T-helper 2 cell treated with Interferon-gamma antibody and Interleukin-4, amounts not matched to agents 5 μg/mL and 100 μg/mL, for 36 hours (primary cell): Measurements from ENCODE around the gene NUP214.
A peak's percentile ranks its signal among the peaks of the same experiment; 100 is the strongest.
"Not testable (repeated sequence)": the region's sequence is repeated elsewhere in the genome, so short reads cannot be mapped to it uniquely, and the experiment has no call there.

Experiments used
- DNase-seq: peaks from one replicate; pipeline ENCODE4 v3.0.0; 2021; ENCODE audit warnings: low spot score
- H3K27ac Mint-ChIP-seq: one replicate; pipeline ENCODE4 v1.8.0; 2021; ENCODE audit warnings: mild to moderate bottlenecking, mixed read lengths
- H3K27me3 Mint-ChIP-seq: one replicate; pipeline ENCODE4 v1.8.0; 2021; ENCODE audit warnings: low read depth, mixed read lengths
- H3K36me3 Mint-ChIP-seq: one replicate; pipeline ENCODE4 v1.8.0; 2021; ENCODE audit warnings: low read depth, mixed read lengths
- H3K4me1 Mint-ChIP-seq: one replicate; pipeline ENCODE4 v1.8.0; 2021; ENCODE audit warnings: low read depth, mixed read lengths
- H3K4me3 Mint-ChIP-seq: one replicate; pipeline ENCODE4 v1.8.0; 2022; ENCODE audit warnings: mild to moderate bottlenecking, moderate library complexity, mixed read lengths
- H3K9me3 Mint-ChIP-seq: one replicate; pipeline ENCODE4 v1.8.0; 2021; ENCODE audit warnings: mixed read lengths

NUP214 gene

DNA sequence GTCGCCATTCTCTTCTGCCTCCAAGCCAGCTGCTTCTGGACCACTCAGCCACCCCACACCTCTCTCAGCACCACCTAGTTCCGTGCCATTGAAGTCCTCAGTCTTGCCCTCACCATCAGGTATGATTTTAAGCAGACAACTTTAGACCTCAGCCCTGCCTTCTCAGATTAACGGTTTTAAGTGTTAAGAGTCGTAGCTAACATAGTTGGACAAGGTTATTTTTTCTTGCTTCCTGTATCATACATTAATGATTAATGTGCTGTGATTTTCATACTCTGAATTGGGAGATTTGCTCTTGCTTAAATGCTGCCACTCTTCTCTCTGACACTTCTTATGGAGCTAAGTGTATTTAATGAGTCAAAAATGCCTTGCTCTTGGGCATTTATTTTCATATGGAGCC lies 20.8 kb downstream of the NUP214 start:
- no peak overlapping the region for H3K4me3 Mint-ChIP-seq
- H3K9me3 Mint-ChIP-seq: no peaks in the 10 kb centered on the region
- H3K27me3 Mint-ChIP-seq: no peaks in the 10 kb centered on the region

DNA sequence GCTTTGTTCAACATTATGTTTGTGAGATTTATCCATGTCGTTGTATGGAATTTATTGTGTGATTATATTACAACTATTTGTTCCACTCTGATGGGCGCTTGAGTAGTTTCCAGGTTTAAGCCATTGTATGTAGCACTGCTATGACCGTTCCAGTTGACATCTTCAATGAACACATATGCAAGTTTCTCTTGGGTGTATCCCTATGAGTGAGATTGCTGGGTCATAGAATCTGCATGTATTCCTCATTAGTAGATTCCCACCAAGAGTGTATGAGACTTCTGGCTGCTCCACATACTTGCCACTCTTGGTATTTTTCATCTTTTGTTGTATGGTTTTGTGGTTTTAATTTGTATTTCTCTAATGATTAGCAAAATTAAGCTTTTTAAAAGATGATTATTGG lies 22.9 kb downstream of the NUP214 start:
- Mint-ChIP-seq H3K9me3 (no peaks in the 10 kb centered on the region), H3K36me3 (peaks cover 64% of the 10 kb centered on the region), H3K27ac (no peak overlapping the region), H3K4me3 (no peak overlapping the region), H3K27me3 (no peaks in the 10 kb centered on the region), H3K4me1 (peaks cover 2% of the 10 kb centered on the region)
- DNase-seq: no peak

More for the DNA sequence above, 20.8 kb downstream of the NUP214 start:
- no peak for DNase-seq
- Mint-ChIP-seq H3K36me3 (peaks cover 57% of the 10 kb centered on the region), H3K4me1 (peaks cover 2% of the 10 kb centered on the region), H3K27ac (no peak overlapping the region)

DNA sequence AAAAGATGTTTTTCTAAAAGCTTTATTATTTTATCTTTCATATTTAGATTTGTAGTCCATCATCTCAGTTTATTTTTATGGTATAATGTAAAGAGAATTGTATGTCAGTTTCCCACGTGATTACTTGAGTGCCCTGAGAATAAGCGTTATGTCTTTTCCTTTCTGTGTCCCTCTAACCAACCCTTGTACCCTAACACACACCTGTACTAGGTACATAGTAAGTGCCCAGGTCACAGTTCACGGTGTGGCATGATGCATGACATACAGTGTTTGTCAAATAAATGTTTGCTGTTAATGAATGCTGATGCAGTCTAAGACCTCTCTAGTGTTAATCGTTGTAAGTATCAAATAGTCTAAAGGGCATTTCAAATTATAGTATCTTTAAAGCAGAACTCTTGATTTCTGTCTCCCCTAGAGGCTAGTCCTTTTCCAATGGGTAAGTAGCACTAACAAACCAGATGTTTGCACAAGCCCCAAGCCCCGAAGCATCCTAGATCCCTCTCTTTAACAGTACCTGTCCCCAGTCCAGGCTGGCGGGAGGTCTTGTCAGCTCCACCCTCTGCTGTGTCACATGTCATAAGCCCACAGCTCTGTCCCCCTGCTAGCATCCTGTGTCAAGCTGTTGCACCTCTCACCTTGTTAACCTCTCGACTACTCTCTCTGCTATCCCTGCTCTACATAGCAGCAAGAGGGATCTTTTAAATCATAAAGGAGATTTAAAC lies 23.7 kb downstream of the NUP214 start:
- peaks cover 62% of the 10 kb centered on the region for H3K36me3 Mint-ChIP-seq
- no peak for DNase-seq

DNA sequence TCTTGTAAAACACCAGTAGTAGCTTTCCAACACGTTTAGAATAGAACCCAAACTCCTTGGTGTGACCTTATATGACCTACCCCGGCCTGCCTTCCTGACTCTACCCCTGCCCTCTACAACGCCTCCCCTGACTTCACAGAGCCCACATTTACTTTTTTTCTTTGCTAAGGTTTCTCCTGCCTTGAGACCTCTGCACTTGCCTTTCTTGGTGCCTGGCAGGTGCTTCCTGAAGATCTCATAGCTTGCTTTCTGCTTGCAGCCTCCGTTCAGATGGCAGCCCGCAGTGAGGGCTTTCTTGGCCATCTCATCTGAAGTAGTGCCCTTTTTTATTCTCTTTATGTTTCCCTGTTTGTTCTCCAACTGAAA lies 24.3 kb downstream of the NUP214 start:
- Mint-ChIP-seq H3K27ac (peak overlapping the region; percentile 1), H3K27me3 (no peaks in the 10 kb centered on the region), H3K4me3 (no peak overlapping the region), H3K9me3 (no peaks in the 10 kb centered on the region), H3K4me1 (peaks cover 2% of the 10 kb centered on the region), H3K36me3 (peaks cover 62% of the 10 kb centered on the region)
- DNase-seq: no peak

More for the DNA sequence above, 23.7 kb downstream of the NUP214 start:
- H3K27ac Mint-ChIP-seq: no peak overlapping the region
- H3K4me1 Mint-ChIP-seq: peaks cover 2% of the 10 kb centered on the region
- H3K27me3 Mint-ChIP-seq: no peaks in the 10 kb centered on the region
- H3K4me3 Mint-ChIP-seq: no peak overlapping the region
- no peaks in the 10 kb centered on the region for H3K9me3 Mint-ChIP-seq

DNA sequence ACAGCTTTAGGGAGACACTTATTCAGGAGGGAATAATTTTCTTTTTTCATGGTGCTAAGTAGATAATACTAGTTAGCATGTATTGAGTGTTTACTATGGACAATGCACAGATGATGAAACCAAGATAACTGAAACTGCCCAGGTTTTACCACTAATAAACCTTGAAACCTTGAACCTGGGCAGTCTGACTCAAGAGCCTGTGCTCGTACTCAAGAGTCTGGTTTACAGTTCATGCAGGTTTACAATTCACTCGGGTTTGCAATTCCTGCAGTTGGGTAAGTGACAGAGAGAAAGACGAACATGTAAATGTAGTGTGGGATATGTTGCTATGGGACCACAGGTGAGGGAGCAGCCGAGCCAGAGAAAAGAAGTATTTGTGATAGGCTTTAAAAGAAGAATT lies 28.2 kb downstream of the NUP214 start:
- Mint-ChIP-seq H3K4me3 (no peak overlapping the region), H3K4me1 (peaks cover 1% of the 10 kb centered on the region), H3K9me3 (no peaks in the 10 kb centered on the region), H3K27me3 (no peaks in the 10 kb centered on the region), H3K36me3 (peaks cover 56% of the 10 kb centered on the region), H3K27ac (no peak overlapping the region)
- no peak for DNase-seq

DNA sequence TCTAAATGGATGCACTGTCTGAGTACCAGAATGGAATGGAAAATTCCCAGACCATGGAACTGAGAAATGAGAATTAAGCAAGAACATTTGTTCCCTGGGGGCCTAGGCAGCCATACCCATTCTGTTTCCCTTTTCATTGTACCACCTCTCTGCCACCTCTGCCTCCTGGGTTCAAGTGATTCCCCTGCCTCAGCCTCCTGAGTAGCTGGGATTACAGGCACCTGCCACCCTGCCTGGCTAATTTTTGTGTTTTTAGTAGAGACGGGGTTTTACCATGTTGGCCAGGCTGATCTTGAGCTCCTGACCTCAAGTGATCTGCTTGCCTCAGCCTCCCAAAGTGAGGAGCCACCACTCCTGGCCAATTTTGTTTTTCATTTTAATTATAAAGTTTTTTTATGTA lies 33.3 kb downstream of the NUP214 start:
- H3K27me3 Mint-ChIP-seq, DNase-seq, H3K4me1 Mint-ChIP-seq, H3K9me3 Mint-ChIP-seq, H3K4me3 Mint-ChIP-seq, H3K27ac Mint-ChIP-seq: not testable (repeated sequence)
- peaks cover 46% of the 10 kb centered on the region for H3K36me3 Mint-ChIP-seq

DNA sequence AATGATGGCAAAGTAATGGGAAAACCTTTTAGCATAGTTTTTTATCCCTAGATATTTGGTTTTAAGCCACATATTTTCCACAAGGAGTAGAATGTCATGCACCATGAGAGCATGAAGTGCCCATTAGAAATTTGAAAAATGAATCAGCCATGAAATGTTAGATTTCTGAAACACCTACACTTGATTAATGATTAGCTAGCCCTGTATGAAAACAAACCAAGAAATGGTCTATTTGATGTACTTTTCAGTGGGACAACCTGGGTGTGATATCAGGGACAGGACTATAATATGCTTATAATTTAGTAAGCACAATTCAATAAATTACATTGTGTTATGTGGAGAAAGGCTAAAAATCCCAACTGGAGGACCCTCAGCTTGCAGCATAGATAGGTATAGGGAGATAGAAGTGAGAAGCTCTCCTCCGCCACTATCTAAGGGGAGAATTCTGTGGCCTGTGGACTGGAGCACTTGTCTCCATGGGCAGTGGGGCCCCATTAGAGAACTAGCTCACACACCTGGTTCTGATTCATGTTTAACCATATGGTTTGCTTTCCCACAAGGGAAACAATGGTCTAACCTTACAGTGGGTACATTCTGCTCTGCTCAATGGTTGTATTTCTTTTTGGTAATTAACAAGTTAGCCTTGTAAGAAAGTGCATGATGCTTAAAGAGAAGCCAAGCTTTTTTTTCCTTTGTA lies 35.2 kb downstream of the NUP214 start:
- H3K9me3 Mint-ChIP-seq: no peaks in the 10 kb centered on the region
- peaks cover 43% of the 10 kb centered on the region for H3K36me3 Mint-ChIP-seq
- DNase-seq: no peak
- no peak overlapping the region for H3K27ac Mint-ChIP-seq
- no peak overlapping the region for H3K4me3 Mint-ChIP-seq
- H3K4me1 Mint-ChIP-seq: peaks cover 1% of the 10 kb centered on the region
- H3K27me3 Mint-ChIP-seq: no peaks in the 10 kb centered on the region

DNA sequence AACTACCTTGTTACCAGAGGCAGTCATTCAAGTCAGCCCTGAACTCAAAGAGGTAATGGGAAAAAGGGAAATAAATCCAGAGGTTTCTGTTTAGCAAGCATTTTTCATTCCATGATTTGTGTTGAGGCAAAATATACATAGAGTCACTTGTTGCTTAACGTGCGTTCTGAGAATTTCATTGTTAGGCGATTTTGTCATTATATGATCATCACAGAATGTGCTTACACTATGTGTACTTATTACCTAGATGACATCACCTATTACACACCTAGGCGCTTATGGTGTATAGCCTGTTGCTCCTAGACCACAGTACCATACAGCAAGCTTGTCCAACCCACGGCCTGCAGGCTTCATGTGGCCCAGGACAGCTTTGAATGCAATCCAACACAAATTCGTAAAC lies 36.2 kb downstream of the NUP214 start:
- H3K4me3 Mint-ChIP-seq: no peak overlapping the region
- no peaks in the 10 kb centered on the region for H3K27me3 Mint-ChIP-seq
- H3K9me3 Mint-ChIP-seq: no peaks in the 10 kb centered on the region
- H3K36me3 Mint-ChIP-seq: peaks cover 42% of the 10 kb centered on the region
- DNase-seq: no peak
- no peak overlapping the region for H3K27ac Mint-ChIP-seq
- no peaks in the 10 kb centered on the region for H3K4me1 Mint-ChIP-seq

DNA sequence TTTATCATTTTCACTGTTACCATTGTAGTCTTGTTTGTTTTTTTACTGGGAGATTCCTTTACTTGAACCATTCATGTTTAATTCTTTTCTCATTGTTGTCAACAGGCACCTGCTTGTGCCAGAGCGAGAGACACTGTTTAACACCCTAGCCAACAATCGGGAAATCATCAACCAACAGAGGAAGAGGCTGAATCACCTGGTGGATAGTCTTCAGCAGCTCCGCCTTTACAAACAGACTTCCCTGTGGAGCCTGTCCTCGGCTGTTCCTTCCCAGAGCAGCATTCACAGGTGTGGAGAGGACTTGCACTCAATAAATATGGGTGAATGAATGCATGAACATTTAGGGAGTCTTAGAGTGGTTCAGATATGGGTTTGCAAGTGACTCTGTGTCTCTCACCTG lies 37.5 kb downstream of the NUP214 start:
- no peaks in the 10 kb centered on the region for H3K9me3 Mint-ChIP-seq
- no peaks in the 10 kb centered on the region for H3K4me1 Mint-ChIP-seq
- H3K4me3 Mint-ChIP-seq: no peak overlapping the region
- no peak for DNase-seq
- H3K36me3 Mint-ChIP-seq: peaks cover 45% of the 10 kb centered on the region
- no peaks in the 10 kb centered on the region for H3K27me3 Mint-ChIP-seq
- no peak overlapping the region for H3K27ac Mint-ChIP-seq

DNA sequence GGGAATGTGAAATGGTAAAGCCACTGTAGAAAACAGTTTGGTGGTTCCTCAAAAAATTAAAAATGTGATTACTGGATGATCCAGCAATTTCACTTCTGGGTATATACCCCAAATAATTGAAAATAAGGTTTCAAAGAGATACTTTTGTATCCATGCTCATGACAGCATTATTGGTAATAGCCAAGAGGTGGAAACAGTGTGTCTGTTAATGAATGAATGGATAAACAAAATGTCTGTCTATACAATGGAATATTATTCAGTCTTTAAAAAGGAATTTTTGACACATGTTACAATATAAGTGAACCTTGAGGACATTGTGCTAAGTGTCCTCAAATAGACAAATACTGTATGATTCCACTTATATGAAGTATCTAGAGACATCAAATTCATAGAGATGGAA lies 40.1 kb downstream of the NUP214 start:
- Mint-ChIP-seq H3K27me3 (no peaks in the 10 kb centered on the region), H3K9me3 (no peaks in the 10 kb centered on the region), H3K36me3 (peaks cover 46% of the 10 kb centered on the region), H3K4me3 (no peak overlapping the region), H3K27ac (no peak overlapping the region), H3K4me1 (peaks cover 4% of the 10 kb centered on the region)
- no peak for DNase-seq

DNA sequence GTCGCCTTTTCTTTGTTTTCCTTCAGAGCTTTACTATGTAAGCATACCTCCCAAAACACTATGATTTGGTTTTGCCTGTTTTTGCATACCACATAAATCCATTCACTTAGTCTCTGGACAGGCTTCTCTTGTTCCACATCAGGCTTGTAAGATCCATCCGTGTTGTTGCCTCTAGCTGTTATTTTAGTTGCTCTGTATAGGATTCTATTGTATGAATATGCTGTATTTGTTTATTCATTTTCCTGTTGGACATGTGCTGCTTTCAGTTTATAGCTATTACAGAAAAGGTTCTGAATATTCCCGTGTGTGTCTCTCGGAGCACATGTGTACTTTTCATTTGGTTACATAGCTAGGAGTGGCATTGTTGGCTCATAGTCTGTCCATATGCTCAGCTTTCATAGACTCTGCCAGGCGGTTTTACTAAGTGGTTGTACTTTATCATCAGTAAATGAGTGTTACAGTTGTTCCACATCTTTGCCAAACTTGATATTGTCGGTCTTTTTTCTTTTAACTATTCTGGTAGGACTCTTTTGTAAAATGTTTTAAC lies 41.8 kb downstream of the NUP214 start:
- DNase-seq: no peak
- H3K9me3 Mint-ChIP-seq: no peaks in the 10 kb centered on the region
- H3K27me3 Mint-ChIP-seq: no peaks in the 10 kb centered on the region
- H3K36me3 Mint-ChIP-seq: peaks cover 45% of the 10 kb centered on the region
- H3K27ac Mint-ChIP-seq: no peak overlapping the region
- no peak overlapping the region for H3K4me3 Mint-ChIP-seq
- H3K4me1 Mint-ChIP-seq: peaks cover 4% of the 10 kb centered on the region

DNA sequence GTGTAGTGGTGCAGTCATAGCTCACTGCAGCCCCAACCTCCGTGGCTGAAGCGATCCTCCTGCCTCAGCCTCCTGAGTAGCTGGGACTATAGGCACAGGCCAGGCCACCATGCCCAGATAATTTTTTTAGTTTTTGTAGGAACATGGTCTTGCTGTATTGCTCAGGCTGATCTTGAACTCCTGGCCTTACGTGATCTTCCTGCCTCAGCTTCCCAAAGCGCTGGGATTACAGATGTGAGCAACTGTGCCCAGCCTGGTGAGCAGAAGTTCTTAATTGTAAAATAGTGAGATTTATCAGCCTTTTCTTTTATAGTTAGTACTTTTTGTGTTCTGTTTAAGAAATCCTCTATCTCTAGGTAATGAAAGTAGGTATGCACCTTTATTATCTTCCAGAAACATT lies 42.5 kb downstream of the NUP214 start:
- no peak for DNase-seq
- H3K36me3 Mint-ChIP-seq: peaks cover 45% of the 10 kb centered on the region
- H3K4me3 Mint-ChIP-seq: no peak overlapping the region
- H3K4me1 Mint-ChIP-seq: peaks cover 4% of the 10 kb centered on the region
- H3K9me3 Mint-ChIP-seq: no peaks in the 10 kb centered on the region
- H3K27ac Mint-ChIP-seq: no peak overlapping the region
- no peaks in the 10 kb centered on the region for H3K27me3 Mint-ChIP-seq

DNA sequence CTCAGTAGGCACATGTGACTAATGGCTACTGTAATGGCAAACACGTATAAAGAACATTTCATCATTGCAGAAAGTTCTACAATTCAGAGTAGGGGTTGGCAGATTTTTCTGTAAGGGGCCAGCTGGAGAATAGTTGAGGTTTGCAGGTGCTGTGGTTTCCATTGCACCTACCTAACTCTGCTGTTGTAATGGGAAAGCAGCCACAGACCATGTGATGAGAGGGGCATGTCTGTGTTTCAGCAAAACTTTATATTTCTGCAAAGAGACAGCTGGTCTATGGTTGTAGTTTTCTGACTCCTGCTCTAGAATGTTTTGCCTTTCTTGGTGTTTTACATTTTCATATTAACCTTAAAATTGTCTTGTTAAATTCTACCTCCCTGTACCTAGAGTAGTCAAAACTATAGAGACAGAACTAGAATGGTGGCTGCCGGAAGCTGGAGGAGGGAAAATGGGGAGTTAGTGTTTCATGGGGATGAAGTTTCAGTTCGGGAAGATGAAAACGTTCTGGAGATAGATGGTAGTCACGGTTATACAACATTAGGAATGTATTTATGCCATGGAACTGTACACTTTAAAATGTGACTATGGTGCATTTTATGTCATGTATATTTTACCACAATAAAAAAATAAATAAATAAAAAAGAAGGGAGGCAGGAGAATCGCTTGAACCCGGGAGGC lies 44.3 kb downstream of the NUP214 start:
- Mint-ChIP-seq H3K4me1 (peaks cover 4% of the 10 kb centered on the region), H3K9me3 (no peaks in the 10 kb centered on the region), H3K27me3 (no peaks in the 10 kb centered on the region), H3K36me3 (peaks cover 41% of the 10 kb centered on the region), H3K4me3 (no peak overlapping the region), H3K27ac (no peak overlapping the region)
- no peak for DNase-seq

DNA sequence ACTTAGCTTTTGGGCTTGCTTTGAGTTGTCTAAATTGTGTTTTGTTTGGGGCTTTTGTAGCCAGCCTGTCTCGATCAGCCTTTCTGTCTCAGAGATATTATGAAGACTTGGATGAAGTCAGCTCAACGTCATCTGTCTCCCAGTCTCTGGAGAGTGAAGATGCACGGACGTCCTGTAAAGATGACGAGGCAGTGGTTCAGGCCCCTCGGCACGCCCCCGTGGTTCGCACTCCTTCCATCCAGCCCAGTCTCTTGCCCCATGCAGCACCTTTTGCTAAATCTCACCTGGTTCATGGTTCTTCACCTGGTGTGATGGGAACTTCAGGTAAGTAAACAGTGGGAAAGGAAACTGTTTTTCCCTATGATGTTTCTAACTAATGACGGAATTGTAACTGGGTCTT lies 48.6 kb downstream of the NUP214 start:
- peaks cover 57% of the 10 kb centered on the region for H3K36me3 Mint-ChIP-seq

More for the DNA sequence above, 48.6 kb downstream of the NUP214 start:
- DNase-seq: no peak
- Mint-ChIP-seq H3K4me3 (no peak overlapping the region), H3K9me3 (no peaks in the 10 kb centered on the region), H3K4me1 (peaks cover 14% of the 10 kb centered on the region), H3K27ac (no peak overlapping the region), H3K27me3 (no peaks in the 10 kb centered on the region)
